Dermis blood vessel endothelial cell (primary cell): Measurements from ENCODE around the gene ABTB2. TPM values are rescaled to one million over a fixed set of nuclear protein-coding genes. Genes with fewer than 3 reads are reported as not detected.

Experiments
- DNase-seq: peaks from one replicate; pipeline ENCODE4 v3.0.0; 2010
- total RNA-seq: library from RNA; depleted of rRNA; stranded (reverse); fragments of >200 nt; gene quantifications from 2 replicates; pipeline ENCODE4 v1.2.3, GENCODE V29; 2014

Gene ABTB2
- total RNA-seq, 1 donor from 2014 or later, result 0.34 TPM

- DNase-seq, result no peak
These were observed 195.4 kb downstream of the ABTB2 start for GRCh38 chr11:34162493-34162820.

- no peak for DNase-seq
These were observed 195.9 kb downstream of the ABTB2 start for GRCh38 chr11:34161812-34162492.

GRCh38 chr11:34161361-34161760, 196.4 kb downstream of the ABTB2 start:
- no peak for DNase-seq

GRCh38 chr11:34160791-34161190, 197.0 kb downstream of the ABTB2 start:
- no peak for DNase-seq

DNA sequence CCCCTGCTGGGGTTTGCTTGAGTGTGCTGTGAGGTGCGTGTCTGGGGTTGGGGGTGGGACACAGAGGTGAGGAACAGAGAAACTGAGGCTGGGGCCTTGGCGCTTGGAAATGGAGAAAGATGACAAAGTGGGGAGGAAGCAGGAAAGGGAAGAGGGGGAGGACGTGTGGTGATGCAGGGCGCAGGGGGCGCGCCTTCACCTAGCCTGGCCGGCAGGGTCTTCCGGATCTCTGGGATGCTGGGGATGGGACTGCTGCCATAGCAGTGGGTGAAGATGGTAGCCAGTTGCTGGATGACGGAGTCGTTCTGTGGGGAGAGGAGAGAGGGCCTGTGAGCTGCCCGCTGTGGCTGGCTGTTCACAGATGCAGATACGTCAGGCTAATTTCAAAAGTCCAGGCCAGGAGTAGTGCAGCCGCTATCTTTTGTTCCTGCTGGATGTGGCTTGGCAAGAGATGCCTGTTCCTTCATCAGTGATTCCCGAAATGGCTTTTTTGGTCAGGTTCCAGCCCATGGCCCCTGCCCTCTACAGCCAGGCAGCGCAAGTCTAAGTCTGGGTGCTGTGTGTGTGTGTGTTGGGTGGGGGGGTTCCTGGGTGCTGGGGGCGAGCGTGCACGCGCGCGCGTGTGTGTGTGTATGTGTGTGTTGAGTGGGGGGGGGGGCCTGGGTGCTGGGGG, 197.6 kb downstream of the ABTB2 start:
- DNase-seq, result no peak

DNA sequence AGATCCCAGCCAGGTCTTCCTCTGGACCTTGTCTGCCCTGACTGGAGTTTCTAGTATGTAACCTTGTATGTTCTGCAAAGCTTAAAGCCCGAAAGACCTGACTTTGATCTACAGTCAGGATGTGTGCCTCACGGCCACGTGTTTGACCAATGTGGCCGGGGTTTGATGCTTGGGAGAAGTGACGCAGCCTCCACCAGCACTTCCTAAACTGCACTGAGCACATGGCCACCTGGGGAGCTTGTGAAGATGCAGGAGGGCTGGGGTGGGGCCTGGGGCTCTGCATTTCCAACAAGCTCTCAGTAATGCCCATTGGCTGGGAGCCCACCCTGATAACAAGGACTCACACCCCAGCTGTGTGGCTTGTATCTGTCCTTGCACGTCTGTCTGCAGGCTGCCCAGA, 199.1 kb downstream of the ABTB2 start:
- no peak for DNase-seq

GRCh38 chr11:34157163-34157562, 200.6 kb downstream of the ABTB2 start:
- no peak for DNase-seq

GRCh38 chr11:34155757-34156062, 202.1 kb downstream of the ABTB2 start:
- DNase-seq, result no peak

GRCh38 chr11:34155057-34155756, 202.6 kb downstream of the ABTB2 start:
- no peak for DNase-seq

GRCh38 chr11:34154059-34154875, 203.5 kb downstream of the ABTB2 start:
- DNase-seq, result no peak

DNA sequence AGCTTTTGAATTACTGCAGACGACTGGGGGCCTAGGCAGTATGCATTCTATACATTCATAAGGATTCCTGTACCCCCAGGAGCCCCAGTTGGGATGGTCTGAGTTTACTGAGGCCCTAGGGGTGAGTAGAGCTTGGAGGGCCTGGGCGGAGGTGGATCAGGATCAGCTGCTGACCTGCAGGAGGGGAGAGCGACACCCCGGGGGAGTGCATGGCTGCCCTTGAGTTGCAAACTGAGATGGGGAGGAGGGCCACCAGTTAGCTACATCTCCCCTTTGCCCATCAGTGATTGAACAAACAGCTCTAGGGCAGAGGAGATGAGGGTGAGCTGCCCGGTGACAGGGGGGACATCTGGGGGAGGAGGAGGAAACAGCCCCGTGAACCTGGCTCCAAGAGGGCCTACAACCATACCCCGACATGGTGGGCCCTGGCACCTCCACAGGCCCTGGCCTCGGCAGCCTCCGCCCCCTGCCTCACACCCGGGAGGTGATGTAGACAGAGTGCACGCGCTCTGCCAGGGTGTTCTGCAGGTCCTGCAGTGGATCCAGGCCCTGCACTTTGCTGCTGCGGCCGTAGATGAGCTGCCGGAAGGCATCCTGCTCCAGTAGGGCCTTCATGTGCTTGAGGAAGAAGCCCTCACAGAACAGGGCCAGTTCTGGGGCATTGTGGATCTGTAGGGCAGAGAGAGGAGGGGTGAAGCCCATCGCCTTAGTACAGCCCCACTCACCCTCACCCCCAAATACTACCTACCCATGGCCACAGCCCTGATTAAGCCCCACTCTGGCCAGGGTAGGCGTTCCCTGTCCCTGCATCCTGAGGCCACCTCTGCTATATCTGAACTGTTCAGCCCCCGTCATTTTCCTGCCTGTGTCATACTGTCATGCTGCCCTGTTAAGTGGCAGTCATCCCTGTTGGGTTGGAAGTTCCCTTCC, 205.6 kb downstream of the ABTB2 start:
- no peak for DNase-seq

GRCh38 chr11:34151166-34151565, 206.6 kb downstream of the ABTB2 start:
- DNase-seq, result no peak

DNA sequence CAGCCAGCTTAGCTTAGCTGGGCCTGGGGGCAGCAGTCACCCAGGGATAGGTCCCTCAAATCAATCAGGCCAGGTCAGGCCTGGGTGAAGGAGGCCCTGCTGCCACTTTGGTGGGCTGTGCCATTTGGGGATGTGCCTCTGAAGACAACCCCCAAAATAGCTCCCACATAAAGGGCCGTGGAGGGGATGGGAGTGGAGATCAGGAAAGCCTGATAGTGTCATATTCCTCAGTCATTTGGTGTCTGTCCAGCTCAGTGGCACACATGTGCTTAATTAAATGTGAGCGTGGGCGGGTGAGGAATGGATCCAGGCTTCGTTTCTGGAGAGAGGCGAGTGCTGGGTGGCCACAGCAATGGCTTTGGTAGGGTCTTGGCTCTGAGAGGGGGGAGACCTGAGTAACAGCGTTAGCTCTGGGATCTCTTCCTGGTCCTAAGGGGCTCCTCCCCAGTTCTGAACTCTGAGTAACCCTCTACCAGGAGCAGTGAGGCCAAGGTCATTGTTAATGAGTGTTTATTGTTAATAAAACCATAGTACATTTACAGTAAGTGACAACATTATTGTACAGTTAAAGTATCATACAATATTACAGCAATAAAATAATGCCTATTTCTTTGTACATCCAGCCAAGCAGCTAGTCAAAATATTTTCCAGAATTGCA, 207.2 kb downstream of the ABTB2 start:
- no peak for DNase-seq

DNA sequence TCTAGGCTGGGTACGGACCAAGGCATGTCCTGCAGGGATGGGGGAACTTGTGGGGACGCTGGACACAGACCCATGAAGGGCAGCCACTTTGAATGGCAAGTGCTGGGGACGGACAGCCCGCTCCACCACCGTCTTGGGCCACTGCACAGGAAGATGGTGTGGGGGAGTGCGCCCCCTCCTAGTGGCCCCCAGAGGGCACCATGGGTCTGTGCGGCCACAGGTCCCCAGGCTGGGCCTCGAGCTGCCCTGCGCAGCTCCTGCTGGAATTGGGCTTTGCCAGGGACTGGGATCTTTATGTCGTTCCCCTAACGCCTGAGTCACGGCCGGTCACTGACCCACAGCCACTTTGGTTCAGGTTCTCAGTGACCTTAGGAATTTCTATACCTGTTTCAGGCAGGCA, 208.0 kb downstream of the ABTB2 start:
- peak; percentile 32 for DNase-seq

- DNase-seq, result no peak
These were observed 208.5 kb downstream of the ABTB2 start for GRCh38 chr11:34149274-34149673.

GRCh38 chr11:34148504-34149165, 209.2 kb downstream of the ABTB2 start:
- no peak for DNase-seq

- no peak for DNase-seq
These were observed 210.2 kb downstream of the ABTB2 start for GRCh38 chr11:34147581-34147980.

DNA sequence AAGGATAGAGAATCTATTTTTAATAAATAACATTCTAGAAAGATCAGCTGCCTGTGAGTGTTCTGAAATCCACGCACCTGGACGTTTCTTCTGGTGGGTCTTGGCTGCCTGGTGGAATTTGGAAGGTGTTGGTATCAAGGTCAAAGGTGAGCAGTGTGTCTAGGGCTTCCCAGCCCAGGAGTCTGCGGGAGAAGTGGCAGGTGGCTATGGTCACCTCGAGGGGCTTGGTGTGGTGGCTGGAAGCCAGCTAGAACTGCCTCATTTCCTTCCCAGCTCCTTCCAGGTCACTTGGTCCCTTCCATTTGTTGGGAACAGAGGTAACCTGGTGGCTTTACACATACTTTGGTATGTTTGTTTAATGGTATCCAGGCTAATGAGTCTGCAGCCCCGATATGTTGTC, 210.9 kb downstream of the ABTB2 start:
- no peak for DNase-seq

- no peak for DNase-seq
These were observed 211.4 kb downstream of the ABTB2 start for GRCh38 chr11:34146411-34146810.

DNA sequence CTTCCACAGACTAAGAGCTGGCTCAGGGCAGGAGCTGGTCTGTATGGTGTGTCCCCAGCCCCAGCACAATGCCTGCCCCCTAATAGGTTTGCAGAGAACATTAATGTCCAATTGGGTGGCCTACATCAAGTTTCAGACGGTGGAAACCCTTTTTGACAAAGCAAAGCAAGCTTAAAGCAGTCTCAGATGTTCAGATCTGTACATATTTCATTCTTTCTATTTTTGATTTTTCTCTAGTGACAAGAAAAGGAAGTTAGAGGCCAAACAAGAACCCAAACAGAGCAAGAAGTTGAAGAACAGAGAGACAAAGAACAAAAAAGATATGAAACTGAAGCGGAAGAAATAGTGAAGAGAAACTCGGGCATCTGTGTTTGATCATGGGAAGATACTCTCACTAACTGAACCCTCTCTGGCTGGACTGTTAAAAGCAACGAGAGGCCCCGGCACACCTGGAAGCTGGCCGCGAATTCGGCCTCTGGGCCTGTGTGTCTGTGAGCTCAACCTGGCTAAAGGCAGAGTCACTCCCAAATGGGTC, 211.9 kb downstream of the ABTB2 start:
- DNase-seq, result no peak

DNA sequence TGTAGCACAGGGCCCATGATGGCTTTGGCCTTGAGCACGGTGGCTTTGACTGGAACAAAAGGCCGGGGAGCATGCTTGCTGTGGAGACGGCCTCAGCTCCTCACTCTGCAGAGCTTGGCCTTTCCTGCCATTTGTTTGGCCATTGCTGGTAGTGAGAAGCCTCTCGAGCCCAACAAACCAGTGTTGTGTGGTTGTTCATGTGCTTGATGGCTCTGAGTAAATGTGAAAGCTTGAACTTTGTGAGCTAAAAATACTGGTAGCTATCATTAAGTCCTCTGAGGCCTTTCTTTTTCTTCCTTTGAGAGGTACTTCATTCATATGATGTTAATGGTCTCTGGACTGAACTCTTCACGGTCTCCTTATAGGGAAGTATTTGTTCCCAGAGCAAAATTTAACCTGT, 212.7 kb downstream of the ABTB2 start:
- DNase-seq, result no peak
